ENCODE data around the gene HIP1R. TPM values are rescaled to one million over a fixed set of nuclear protein-coding genes. Genes with fewer than 3 reads are reported as not detected.

The HIP1R gene
- total and polyA plus RNA-seq, 2 of the 8 experiments (the other 6 are each of a cell fraction or from before 2014, with no cell fraction given): 11.2 to 14.5 TPM

- TF ChIP-seq CHD7 (IDR thresholded peaks at IDR 0.05; ENCODE audit: insufficient replicate concordance, low read length): no peak
- TF ChIP-seq ATF3 (IDR thresholded peaks at IDR 0.05; ENCODE audit: insufficient read depth, low read depth, low read length): no peak
- TF ChIP-seq USF2 (IDR thresholded peaks at IDR 0.05; ENCODE audit: low read length): no peak
- TF ChIP-seq MAX (IDR thresholded peaks at IDR 0.05): no peak
- no peak for TF ChIP-seq SP4 (IDR thresholded peaks at IDR 0.05; ENCODE audit: low read length)
- no peak for TF ChIP-seq TCF12 (IDR thresholded peaks at IDR 0.05; ENCODE audit: low read depth, low read length)
- TF ChIP-seq FOSL1 (IDR thresholded peaks at IDR 0.05; ENCODE audit: insufficient read depth, low read depth, low read length): no peak
- no peak for TF ChIP-seq BACH1 (IDR thresholded peaks at IDR 0.05; ENCODE audit: low read length)
- no peak for TF ChIP-seq RBBP5 (IDR thresholded peaks at IDR 0.05; ENCODE audit: borderline replicate concordance, low read depth, low read length)
Observed at GRCh38 chr12:122873540-122873939, 38.3 kb downstream of the HIP1R start (continued).
